HT-29 (cell line): Measurements from ENCODE around the gene USP6NL. TPM values are rescaled to one million over a fixed set of nuclear protein-coding genes. Genes with fewer than 3 reads are reported as not detected.

Experiments used
- DNase-seq: peaks from one replicate; pipeline ENCODE4 v3.0.0-alpha.2; 2015; ENCODE audit warnings: low spot score
- total RNA-seq: library from RNA; depleted of rRNA; stranded (reverse); fragments of >200 nt; shearing (Covaris generic); gene quantifications from 2 replicates; pipeline ENCODE4 v1.2.3, GENCODE V29; 2014

USP6NL gene
- total RNA-seq, 1 experiment from 2014 or later: 18.6 TPM

- DNase-seq: no peak
Measured at GRCh38 chr10:11553773-11554381, 57.6 kb downstream of the USP6NL start.

- peak; percentile 72 for DNase-seq
Measured at GRCh38 chr10:11551916-11552602, 59.4 kb downstream of the USP6NL start.

- DNase-seq: no peak
Measured at GRCh38 chr10:11551104-11551503, 60.3 kb downstream of the USP6NL start.

- no peak for DNase-seq
Measured at GRCh38 chr10:11548768-11549099, 62.7 kb downstream of the USP6NL start.

GRCh38 chr10:11548065-11548767, 63.2 kb downstream of the USP6NL start:
- no peak for DNase-seq

GRCh38 chr10:11546581-11546980, 64.9 kb downstream of the USP6NL start:
- DNase-seq: peak; percentile 22

GRCh38 chr10:11541296-11541695, 70.2 kb downstream of the USP6NL start:
- no peak for DNase-seq

GRCh38 chr10:11539191-11539868, 72.1 kb downstream of the USP6NL start:
- DNase-seq: peak; percentile 10

DNA sequence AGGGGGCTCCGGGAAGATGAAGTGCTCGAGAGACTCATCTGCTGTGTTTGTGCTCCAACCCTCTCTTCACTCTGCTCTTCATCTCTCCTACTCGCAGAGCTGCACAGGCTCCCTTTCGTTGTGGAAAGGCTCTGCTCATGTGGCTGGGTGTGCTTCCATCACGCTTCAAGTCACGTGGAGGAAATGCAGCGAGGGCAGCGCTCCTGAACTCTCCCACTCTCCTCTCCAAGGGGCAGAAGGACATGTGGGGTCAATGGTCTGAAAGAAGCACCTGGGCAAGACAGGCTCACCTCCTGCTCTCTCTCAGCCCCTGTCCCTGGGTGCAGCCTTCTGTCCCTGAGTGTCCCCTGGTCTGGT, 72.6 kb downstream of the USP6NL start:
- no peak for DNase-seq

DNA sequence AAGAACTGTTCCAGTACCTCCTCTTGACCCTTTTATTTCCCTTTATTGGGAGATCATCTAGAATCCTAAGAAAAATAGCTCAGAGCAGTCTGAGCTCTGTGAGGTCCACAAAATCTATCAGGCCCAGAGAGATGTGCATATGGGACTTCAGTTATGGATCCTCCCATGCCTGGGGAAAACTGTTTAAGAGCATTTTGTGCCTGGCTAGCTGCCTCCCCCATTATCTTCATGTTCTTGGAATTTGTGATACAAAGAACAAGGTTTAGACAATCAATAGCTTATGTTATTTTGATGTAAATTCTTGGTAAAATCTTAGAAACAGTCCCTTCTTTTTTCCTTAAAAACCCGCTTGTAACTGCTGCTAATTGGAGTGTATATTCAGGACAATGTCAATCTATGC, 75.2 kb downstream of the USP6NL start:
- DNase-seq: no peak

- DNase-seq: no peak
Measured at GRCh38 chr10:11535346-11535959, 76.0 kb downstream of the USP6NL start.

DNA sequence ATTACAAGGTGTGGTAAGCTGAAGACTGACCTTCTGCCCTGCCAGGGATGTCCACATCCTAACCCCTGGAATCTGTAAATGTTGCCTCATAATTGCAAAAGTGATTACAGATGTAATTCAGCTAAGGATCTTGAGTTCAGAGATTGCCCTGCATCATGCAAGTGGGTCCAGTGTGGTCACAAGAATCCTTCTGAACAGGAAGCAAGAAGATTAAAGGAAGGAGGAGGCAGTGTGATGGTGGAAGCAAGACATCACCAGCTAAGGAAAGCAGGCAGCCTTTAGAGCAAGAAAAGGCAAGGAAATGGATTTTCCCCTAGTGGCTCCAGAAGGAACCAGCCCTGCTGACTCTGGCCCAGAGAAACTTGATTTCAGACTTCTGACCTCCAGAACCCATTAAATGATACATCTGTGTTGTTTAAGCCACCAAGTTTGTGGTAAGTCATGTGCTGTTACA, 78.1 kb downstream of the USP6NL start:
- DNase-seq: peak; percentile 16

DNA sequence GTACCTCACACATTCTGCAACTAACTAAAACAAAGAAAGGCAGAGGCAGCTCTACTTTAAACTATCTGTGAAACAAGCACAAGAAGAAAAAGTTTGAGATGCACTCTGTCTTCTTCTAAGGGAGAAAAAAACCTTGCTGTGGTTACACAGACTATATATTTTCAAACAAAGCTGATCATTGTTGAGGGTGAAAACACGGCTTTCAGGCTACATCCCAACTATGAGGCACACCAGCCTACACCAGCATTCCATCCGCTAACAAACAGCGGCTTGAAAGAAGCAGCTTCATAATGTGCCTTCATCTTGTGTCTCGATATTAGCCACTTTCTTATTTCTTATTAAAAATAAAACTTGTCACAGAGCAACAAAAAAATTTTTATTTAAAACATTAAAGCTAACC, 79.1 kb downstream of the USP6NL start:
- DNase-seq: no peak

DNA sequence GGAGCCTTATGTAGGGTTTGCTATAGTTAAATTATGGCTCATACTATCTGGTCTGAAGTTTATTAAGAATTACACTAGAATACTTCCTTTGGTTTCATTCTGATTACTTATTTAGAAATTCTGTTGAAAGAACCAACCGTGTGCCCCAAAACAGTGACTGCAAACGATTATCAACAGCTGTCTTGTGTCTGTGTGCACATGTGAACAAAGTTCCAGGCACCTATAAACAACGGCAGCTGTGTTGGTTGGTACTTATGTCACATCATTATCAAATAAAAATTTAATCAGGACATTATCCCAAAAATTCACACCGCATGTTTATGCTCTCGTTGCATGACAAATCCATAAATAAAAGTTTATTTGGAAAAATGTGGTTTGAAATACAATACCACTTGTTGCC, 80.6 kb downstream of the USP6NL start:
- no peak for DNase-seq

DNA sequence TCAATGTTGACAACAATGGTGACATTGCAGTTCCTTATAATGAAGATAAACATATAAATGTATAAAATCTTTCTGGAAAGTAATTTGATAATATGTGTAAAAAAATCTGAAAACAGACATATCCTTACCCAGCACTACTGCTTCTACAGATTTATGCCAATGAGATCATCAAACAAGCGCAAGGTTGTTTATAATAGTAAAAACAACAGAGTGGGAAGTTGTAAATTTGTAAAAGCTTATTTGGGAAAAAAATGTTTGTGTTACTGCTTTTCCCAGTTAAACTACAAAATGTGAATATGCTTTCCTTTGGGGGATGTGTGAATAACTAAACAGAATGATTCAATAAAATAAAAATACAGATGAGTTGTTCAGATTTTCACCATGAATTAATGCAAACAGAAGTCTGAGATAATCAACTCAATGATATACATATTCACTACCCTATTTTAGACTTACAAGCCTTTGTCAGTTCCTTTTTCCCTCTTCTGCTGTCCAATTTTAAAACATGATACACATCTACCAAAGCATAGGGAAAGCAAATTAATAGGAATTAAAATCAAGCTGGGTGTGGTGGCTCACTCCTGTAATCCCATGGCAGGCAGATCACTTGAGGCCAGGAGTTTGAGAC, 82.1 kb downstream of the USP6NL start:
- no peak for DNase-seq

- no peak for DNase-seq
Measured at GRCh38 chr10:11528286-11528685, 83.2 kb downstream of the USP6NL start.

GRCh38 chr10:11527691-11528255, 83.7 kb downstream of the USP6NL start:
- no peak for DNase-seq

DNA sequence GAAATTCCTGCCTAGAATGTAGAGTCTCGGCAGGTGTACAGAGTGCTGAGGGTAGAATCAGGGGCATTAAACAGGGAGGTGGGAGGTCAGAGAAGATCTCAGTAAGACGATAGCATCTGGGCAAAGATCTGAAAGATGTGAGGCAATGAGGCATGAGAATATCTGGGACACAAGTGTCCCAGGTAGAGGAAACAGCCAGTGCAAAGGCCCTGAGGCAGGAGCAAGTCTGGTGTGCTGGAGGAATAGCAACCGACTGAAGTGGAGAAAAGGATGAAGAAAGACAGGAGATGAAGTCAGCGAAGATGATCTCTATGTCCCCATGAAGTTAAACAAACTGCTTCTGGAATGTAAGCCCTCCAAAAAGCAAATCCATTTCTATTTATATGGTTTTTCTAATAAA, 84.4 kb downstream of the USP6NL start:
- no peak for DNase-seq

GRCh38 chr10:11525503-11525902, 85.9 kb downstream of the USP6NL start:
- no peak for DNase-seq

- DNase-seq: no peak
Measured at GRCh38 chr10:11522821-11523245, 88.6 kb downstream of the USP6NL start.

DNA sequence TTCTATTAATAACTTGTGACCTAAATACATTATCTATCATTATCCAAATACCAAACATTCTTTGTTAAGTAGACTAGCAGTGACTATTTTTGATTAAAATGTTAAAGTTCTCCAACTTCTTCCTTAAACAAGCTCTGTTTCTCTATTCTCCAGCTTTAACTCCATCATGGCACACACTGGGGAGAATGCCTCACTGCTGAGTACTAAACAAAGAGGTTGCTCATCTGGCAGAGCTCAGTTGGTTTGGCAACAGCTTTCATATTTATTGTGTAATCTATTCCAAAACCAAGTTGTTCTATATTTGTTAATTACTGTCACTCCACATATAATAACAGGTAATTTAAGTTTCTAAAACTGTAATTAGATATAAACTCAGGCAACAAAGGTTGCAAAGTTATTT, 89.6 kb downstream of the USP6NL start:
- no peak for DNase-seq
